Neural crest cell (in vitro differentiated cells): ENCODE results near the gene KIAA1755. TPM values are rescaled to one million over a fixed set of nuclear protein-coding genes. Genes with fewer than 3 reads are reported as not detected.
A peak's percentile ranks its signal among the peaks of the same experiment; 100 is the strongest.
"Not testable (repeated sequence)": the region's sequence is repeated elsewhere in the genome, so short reads cannot be mapped to it uniquely, and the experiment has no call there.

Experiments
- DNase-seq: peaks from one replicate; pipeline ENCODE4 v3.0.0; 2021; ENCODE audit warnings: low read depth, mixed read lengths, low spot score
- H3K27ac Mint-ChIP-seq: one replicate; pipeline ENCODE4 v1.8.0; 2021; ENCODE audit warnings: mild to moderate bottlenecking, mixed read lengths; ENCODE audit not compliant: unreplicated experiment
- H3K27me3 Mint-ChIP-seq: 2 replicates; pipeline ENCODE4 v1.8.0; 2021; ENCODE audit warnings: low read depth, mild to moderate bottlenecking, mixed read lengths
- H3K36me3 Mint-ChIP-seq: 2 replicates; pipeline ENCODE4 v1.8.0; 2021; ENCODE audit warnings: low read depth, mild to moderate bottlenecking, mixed read lengths
- H3K4me1 Mint-ChIP-seq: 2 replicates; pipeline ENCODE4 v1.8.0; 2021; ENCODE audit warnings: mixed read lengths
- H3K4me3 Mint-ChIP-seq: one replicate; pipeline ENCODE4 v1.8.0; 2021; ENCODE audit warnings: mild to moderate bottlenecking, mixed read lengths
- H3K9me3 Mint-ChIP-seq: 2 replicates; pipeline ENCODE4 v1.8.0; 2021; ENCODE audit warnings: mixed read lengths
- CTCF ChIP-seq: fragments of 200-600 bp; sonication (generic); conservative IDR thresholded peaks from 2 replicates; pipeline ENCODE4 v1.5.0; 2021; ENCODE audit warnings: antibody characterized with exemption, mild to moderate bottlenecking
- total RNA-seq: library from RNA; stranded (reverse); gene quantifications from 2 replicates; pipeline ENCODE4 v1.2.1, GENCODE V29; 2021

KIAA1755 gene
- total RNA-seq, 1 donor from 2014 or later: 8.6 TPM

GRCh38 chr20:38261054-38261390 lies 487 bp upstream of the KIAA1755 start:
- H3K9me3 Mint-ChIP-seq: peaks cover 6% of the 10 kb centered on the region
- no peak for DNase-seq
- H3K36me3 Mint-ChIP-seq: peaks cover 4% of the 10 kb centered on the region
- H3K27ac Mint-ChIP-seq: no peak overlapping the region
- no peak for TF ChIP-seq CTCF
- H3K4me1 Mint-ChIP-seq: peaks cover 44% of the 10 kb centered on the region
- H3K27me3 Mint-ChIP-seq: peaks cover 18% of the 10 kb centered on the region
- peak overlapping the region; percentile 83 for H3K4me3 Mint-ChIP-seq

GRCh38 chr20:38260025-38260377 lies 534 bp downstream of the KIAA1755 start:
- TF ChIP-seq CTCF: no peak
- H3K4me1 Mint-ChIP-seq: peaks cover 49% of the 10 kb centered on the region
- peaks cover 4% of the 10 kb centered on the region for H3K36me3 Mint-ChIP-seq
- H3K27ac Mint-ChIP-seq: peak overlapping the region; percentile 45
- peaks cover 6% of the 10 kb centered on the region for H3K9me3 Mint-ChIP-seq
- H3K4me3 Mint-ChIP-seq: peak overlapping the region; percentile 79
- H3K27me3 Mint-ChIP-seq: peaks cover 18% of the 10 kb centered on the region
- no peak for DNase-seq

GRCh38 chr20:38258545-38259215 lies 1.9 kb downstream of the KIAA1755 start:
- no peak for TF ChIP-seq CTCF
- Mint-ChIP-seq H3K27me3 (peaks cover 18% of the 10 kb centered on the region), H3K9me3 (no peaks in the 10 kb centered on the region), H3K27ac (no peak overlapping the region), H3K36me3 (no peaks in the 10 kb centered on the region), H3K4me3 (peak overlapping the region; percentile 79), H3K4me1 (peaks cover 49% of the 10 kb centered on the region)
- DNase-seq: no peak

- Mint-ChIP-seq H3K9me3 (no peaks in the 10 kb centered on the region), H3K4me3 (no peak overlapping the region), H3K4me1 (peaks cover 52% of the 10 kb centered on the region), H3K36me3 (no peaks in the 10 kb centered on the region), H3K27me3 (peaks cover 18% of the 10 kb centered on the region), H3K27ac (no peak overlapping the region)
- TF ChIP-seq CTCF: no peak
- DNase-seq: no peak
These were observed 3.6 kb downstream of the KIAA1755 start for GRCh38 chr20:38256966-38257365.

- H3K27ac Mint-ChIP-seq: no peak overlapping the region
- TF ChIP-seq CTCF: no peak
- peaks cover 48% of the 10 kb centered on the region for H3K4me1 Mint-ChIP-seq
- H3K27me3 Mint-ChIP-seq: peaks cover 16% of the 10 kb centered on the region
- no peak overlapping the region for H3K4me3 Mint-ChIP-seq
- no peaks in the 10 kb centered on the region for H3K36me3 Mint-ChIP-seq
- H3K9me3 Mint-ChIP-seq: no peaks in the 10 kb centered on the region
- no peak for DNase-seq
These were observed 4.5 kb downstream of the KIAA1755 start for GRCh38 chr20:38256021-38256420.

- no peak for DNase-seq
- H3K27me3 Mint-ChIP-seq: peaks cover 11% of the 10 kb centered on the region
- H3K4me1 Mint-ChIP-seq: peaks cover 51% of the 10 kb centered on the region
- H3K4me3 Mint-ChIP-seq: no peak overlapping the region
- H3K36me3 Mint-ChIP-seq: no peaks in the 10 kb centered on the region
- no peak for TF ChIP-seq CTCF
- no peak overlapping the region for H3K27ac Mint-ChIP-seq
- H3K9me3 Mint-ChIP-seq: no peaks in the 10 kb centered on the region
These were observed 5.1 kb downstream of the KIAA1755 start for GRCh38 chr20:38255393-38255792.

GRCh38 chr20:38254621-38255020 lies 5.9 kb downstream of the KIAA1755 start:
- H3K4me1 Mint-ChIP-seq: peaks cover 44% of the 10 kb centered on the region
- H3K36me3 Mint-ChIP-seq, H3K9me3 Mint-ChIP-seq, H3K27ac Mint-ChIP-seq, DNase-seq, H3K4me3 Mint-ChIP-seq, H3K27me3 Mint-ChIP-seq: not testable (repeated sequence)
